Lower leg skin (tissue), 4 donors: Measurements from ENCODE around the gene NCKAP5L. TPM values are rescaled to one million over a fixed set of nuclear protein-coding genes. Genes with fewer than 3 reads are reported as not detected.

Experiments used
- DNase-seq, 2 donors: peaks; one replicate each; pipeline ENCODE4 v3.0.0-alpha.2; 2019; ENCODE audit warnings: low spot score in 2 of 2
- H3K4me3 ChIP-seq: fragments of 200-600 bp; sonication (generic); 2 replicates; pipeline ENCODE4 v1.5.1; 2017; ENCODE audit warnings: mild to moderate bottlenecking, low read depth; ENCODE audit not compliant: poor library complexity, severe bottlenecking
- POLR2A ChIP-seq, 2 donors: fragments of 450-650 bp; IDR thresholded peaks; one replicate each; pipeline ENCODE4 v1.6.1; 2016 to 2017; ENCODE audit warnings: antibody characterized with exemption in 2 of 2, mild to moderate bottlenecking in 1 of 2, moderate library complexity in 1 of 2
- WGBS, 2 donors: methylation state at CpG; one replicate each; pipeline ENCODE4 v1.1.5; 2018; 5-methylcytosine and 5-hydroxymethylcytosine counted together
- intact Hi-C: fragments of 100-400 bp; cut with DNase I; formaldehyde crosslinking; loops from one replicate; pipeline ENCODE4 v1.15.0; 2023; ENCODE audit warnings: low total_unique reads
- total RNA-seq, 4 donors: library from RNA; depleted of rRNA; stranded (reverse); fragments of >200 nt; gene quantifications; one replicate each; pipeline ENCODE4 v1.1.0, GENCODE V29; 2016
- TF ChIP-seq, protein P1 (sequence below), 3 donors: fragments of 450-650 bp; IDR thresholded peaks; one replicate each; pipeline ENCODE4 v1.5.1; 2016; ENCODE audit warnings: antibody characterized with exemption in 3 of 3, mild to moderate bottlenecking in 3 of 3, moderate library complexity in 2 of 3

NCKAP5L gene
- total RNA-seq, 4 donors from 2014 or later = 6.1 to 12.9 (median 9.0) TPM

DNA sequence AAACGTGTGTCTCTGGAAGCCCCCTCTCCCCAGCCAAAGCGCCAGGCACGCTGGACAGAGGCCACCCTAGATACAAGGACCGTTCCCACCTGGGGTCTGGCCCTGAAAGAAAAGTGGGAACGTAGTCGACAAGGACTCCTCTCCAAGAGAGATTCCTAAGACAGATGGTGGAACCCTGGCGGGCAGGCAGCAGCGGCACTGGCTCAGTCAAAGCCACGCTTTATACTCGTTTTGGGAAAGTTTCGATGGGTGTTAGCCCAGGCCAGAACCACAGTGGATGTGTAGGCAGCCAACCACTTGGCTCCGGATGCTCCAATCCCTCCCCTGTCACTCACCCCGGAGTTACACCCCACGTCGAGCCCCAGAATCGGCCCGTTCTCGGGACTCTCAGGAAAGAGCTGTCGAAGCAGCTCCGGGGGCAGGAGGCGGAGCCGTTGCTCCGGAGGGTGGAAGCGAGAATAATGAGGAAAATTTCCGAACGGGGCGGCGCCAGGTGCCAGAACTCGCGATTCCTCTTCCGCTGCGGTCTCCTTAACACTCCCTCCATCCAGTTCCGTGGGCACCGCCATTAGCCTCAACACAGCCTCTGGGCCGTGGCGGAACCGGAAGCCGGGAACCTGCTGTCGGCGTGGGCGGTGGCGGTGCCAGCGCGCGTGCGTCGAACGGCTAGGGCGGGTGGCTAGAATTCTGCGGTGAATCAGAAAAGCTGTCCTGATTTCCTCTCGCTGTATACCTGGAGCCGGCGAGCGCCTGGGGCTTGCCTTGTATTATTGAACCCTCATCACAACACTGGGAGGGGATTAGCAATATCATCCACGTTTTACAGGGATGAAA lies 14.5 kb upstream of the NCKAP5L start, which contains the start of gene BCDIN3D:
TSS of gene BCDIN3D (minus strand) at position 588 of the 834 bp plus-strand sequence. CDS start at position 569, 19 bp downstream.
- intact Hi-C loops = no loop called here

DNA sequence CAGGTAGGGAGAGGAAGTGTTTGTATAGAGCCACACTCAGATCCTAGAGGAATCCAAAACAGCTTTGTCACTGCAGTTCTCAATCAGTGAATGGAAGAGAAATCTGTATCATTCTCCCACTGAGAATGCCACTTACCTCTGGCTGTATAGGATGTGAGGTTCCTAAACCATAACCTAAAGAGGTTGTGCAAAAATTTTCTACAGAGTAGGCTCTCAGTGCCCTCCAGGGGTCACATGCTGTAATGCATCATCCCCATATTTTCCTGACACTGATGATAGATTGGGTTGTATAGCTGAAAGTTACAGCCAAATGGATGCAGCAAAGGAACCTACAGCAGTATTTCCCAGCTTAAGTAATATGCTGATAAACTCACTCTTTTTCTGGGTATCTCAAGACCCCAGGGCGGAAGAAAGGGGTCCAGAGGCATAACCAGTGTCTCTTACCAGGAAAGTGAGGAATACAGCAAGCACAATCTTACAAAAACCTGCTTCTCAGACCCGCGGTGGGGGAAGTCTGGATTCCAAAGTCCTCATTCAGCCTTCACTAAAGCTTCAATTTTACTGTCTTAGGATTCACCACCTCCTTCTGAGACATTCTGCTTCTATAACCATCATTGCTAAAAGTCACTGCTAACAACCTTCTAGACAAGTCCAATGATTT lies 10.9 kb upstream of the NCKAP5L start:
- peak in 1 of 2 donors; percentile 50 for DNase-seq
- intact Hi-C loops = no loop called here
- TF ChIP-seq POLR2A (IDR thresholded peaks at IDR 0.05) = no peak
- TF ChIP-seq, protein P1, sequence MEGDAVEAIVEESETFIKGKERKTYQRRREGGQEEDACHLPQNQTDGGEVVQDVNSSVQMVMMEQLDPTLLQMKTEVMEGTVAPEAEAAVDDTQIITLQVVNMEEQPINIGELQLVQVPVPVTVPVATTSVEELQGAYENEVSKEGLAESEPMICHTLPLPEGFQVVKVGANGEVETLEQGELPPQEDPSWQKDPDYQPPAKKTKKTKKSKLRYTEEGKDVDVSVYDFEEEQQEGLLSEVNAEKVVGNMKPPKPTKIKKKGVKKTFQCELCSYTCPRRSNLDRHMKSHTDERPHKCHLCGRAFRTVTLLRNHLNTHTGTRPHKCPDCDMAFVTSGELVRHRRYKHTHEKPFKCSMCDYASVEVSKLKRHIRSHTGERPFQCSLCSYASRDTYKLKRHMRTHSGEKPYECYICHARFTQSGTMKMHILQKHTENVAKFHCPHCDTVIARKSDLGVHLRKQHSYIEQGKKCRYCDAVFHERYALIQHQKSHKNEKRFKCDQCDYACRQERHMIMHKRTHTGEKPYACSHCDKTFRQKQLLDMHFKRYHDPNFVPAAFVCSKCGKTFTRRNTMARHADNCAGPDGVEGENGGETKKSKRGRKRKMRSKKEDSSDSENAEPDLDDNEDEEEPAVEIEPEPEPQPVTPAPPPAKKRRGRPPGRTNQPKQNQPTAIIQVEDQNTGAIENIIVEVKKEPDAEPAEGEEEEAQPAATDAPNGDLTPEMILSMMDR (IDR thresholded peaks at IDR 0.05) = no peak
- no peak overlapping the region for H3K4me3 ChIP-seq
- 54 to 62% methylated on average over 3 of the region's 3 CpGs for WGBS, 2 donors

More for the DNA sequence above, 14.5 kb upstream of the NCKAP5L start, which contains the start of gene BCDIN3D:
- TF ChIP-seq, protein P1 (IDR thresholded peaks at IDR 0.05) = no peak
- no peak for TF ChIP-seq POLR2A (IDR thresholded peaks at IDR 0.05)
- WGBS, 2 donors = 0 to 1% methylated on average over 54 to 55 of the region's 55 CpGs
- peak within 1 kb of the TSS; percentile 59 for H3K4me3 ChIP-seq
- peak; percentile 91 to 99 for DNase-seq

DNA sequence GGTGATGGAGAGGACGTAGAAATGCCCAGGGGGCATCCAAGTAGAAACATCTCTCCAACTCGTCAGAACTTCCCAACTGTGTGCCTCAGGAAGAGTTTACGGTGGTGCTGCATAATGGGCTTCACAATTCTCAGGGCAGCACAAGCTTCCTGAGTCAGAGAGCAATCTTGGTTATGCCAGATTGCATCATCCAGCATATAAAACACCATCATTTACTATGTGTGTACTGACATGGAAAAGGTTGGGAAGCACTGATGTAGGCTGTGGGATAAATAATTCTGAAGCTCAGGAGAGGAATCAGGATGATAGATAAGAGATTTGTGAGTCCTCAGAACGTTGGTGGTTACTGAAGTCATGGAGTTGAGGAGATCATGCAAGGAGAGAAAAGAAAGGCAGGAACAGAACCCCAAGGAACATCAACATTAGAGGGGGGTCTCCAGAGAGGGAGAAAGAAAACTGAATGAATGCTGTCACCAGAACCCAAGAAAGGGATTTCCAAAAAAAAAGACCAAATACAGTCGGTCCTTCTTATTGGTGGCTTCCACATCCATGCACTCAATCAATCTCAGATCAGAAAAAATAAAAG lies 4.7 kb upstream of the NCKAP5L start:
- TF ChIP-seq, protein P1 (IDR thresholded peaks at IDR 0.05) = no peak
- TF ChIP-seq POLR2A (IDR thresholded peaks at IDR 0.05) = no peak
- 64 to 66% methylated on average over 5 of the region's 5 CpGs for WGBS, 2 donors
- DNase-seq = no peak
- intact Hi-C loops = no loop called here
- H3K4me3 ChIP-seq = no peak overlapping the region

DNA sequence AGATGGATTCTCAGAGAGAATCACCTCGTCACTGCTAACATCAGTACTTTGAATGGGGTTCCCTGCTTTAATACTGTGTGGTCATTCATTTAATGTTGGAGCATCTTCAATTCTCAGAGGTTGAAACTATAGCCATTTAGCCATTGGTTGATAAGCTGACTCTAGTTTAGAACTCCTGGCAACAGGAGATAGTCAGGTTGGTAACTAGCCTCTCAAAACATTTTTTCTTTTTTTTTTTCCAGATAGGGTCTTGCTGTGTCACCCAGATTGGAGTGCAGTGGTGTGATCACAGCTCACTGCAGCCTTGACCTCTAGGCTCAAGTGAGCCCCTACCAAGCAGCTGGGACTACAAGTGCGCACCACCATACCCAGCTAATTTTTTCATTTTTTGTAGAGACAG lies 3.5 kb upstream of the NCKAP5L start:
- no peak for TF ChIP-seq POLR2A (IDR thresholded peaks at IDR 0.05)
- TF ChIP-seq, protein P1 (IDR thresholded peaks at IDR 0.05) = no peak
- intact Hi-C loops = no loop called here
- 82 to 100% methylated on average over 2 of the region's 2 CpGs for WGBS, 2 donors
- DNase-seq = peak in 1 of 2 donors; percentile 31
- H3K4me3 ChIP-seq = no peak overlapping the region

DNA sequence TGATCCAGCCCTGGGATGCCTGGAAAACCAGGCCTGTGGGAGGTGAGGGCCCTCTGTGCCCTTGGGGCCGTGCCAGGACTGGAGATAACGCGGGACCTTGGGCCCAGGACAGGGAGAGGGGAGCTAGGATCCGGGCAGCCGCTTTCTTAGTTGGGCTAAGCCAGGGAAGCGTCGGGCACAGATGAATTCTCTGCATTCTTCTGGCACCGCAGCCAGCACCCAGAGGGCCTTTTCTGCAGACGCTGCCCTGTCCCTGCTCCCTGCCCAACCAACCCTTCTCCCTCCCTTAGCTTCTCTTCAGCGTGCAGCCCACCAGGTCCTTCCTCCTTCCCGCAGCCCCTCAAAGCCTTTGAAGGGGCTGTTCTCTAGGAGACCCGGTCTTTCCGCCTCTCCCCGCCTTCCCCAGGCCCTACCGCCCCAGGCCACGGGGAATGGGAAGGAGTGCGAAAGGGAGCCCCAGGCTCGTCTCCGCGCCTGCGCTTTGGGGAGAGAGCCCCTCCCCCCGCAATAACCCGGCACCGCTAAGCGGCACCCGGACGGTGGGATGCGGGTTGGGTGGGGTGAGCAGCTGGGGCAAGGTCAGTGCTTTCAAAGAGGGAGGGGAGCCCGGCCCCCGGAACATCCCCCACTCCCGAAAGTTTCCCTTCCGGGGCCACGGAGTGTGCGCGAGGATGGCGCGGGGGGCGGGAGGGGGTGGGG lies 663 bp downstream of the NCKAP5L start:
- WGBS, 2 donors = 1% methylated on average over 28 to 38 of the region's 38 CpGs
- peak in 1 of 2 donors; percentile 91 for DNase-seq
- no peak for TF ChIP-seq POLR2A (IDR thresholded peaks at IDR 0.05)
- TF ChIP-seq, protein P1 (IDR thresholded peaks at IDR 0.05) = no peak
- intact Hi-C loops = no loop called here
- H3K4me3 ChIP-seq = peak overlapping the region; percentile 66
